ENCODE data around the gene TMEM94. TPM values are rescaled to one million over a fixed set of nuclear protein-coding genes. Genes with fewer than 3 reads are reported as not detected.
A peak's percentile ranks its signal among the peaks of the same experiment; 100 is the strongest.

The TMEM94 gene
- total and polyA plus RNA-seq, 4 experiments from 2014 or later: 3.9 to 109 (median 63.3) TPM

GRCh38 chr17:75536366-75536765 is 79.9 kb downstream of the TMEM94 start:
- Mint-ChIP-seq H3K27ac (peak overlapping the region in 4 of 7 donors; percentile 4 to 52 (median 36)), H3K4me1 (peaks cover 11 to 34% (median 21%) of the 10 kb centered on the region in 4 donors)
- CTCF ChIA-PET (ENCODE audit: partially characterized antibody): interaction anchor here (1.2 to 2.4 kb wide), 2 partner anchors 20 to 65 kb away, joined by 5 to 11 read pairs; partner anchors contain the start of gene TSEN54

GRCh38 chr17:75539967-75540729 is 83.7 kb downstream of the TMEM94 start:
- H3K4me1 Mint-ChIP-seq: peaks cover 3 to 23% (median 7%) of the 10 kb centered on the region in 4 donors
- DNase-seq: no peak
- peaks cover 3 to 5% of the 10 kb centered on the region in 2 donors for H3K36me3 Mint-ChIP-seq
- Histone ChIP-seq H3K4me3 (ENCODE audit: low read length in 2 of 2) (no peak overlapping the region), H3K27me3 (ENCODE audit: insufficient read depth, low read length) (no peaks in the 10 kb centered on the region), H3K4me1 (ENCODE audit: insufficient read depth, low read length) (peaks cover 12% of the 10 kb centered on the region), H3K36me3 (ENCODE audit: insufficient read depth, low read length) (no peaks in the 10 kb centered on the region), H3K27ac (ENCODE audit: low read depth, low read length) (no peak overlapping the region), H3K9me3 (ENCODE audit: control insufficient read depth in 1 of 2, low read length in 2 of 2) (no peaks in the 10 kb centered on the region)
- POLR2A ChIA-PET (ENCODE audit: partially characterized antibody): no interaction called here
- H3K4me3 Mint-ChIP-seq: no peak overlapping the region
- CTCF ChIA-PET (ENCODE audit: partially characterized antibody): no interaction called here
- H3K9me3 Mint-ChIP-seq: no peaks in the 10 kb centered on the region
- H3K27me3 Mint-ChIP-seq: no peaks in the 10 kb centered on the region
- H3K27ac Mint-ChIP-seq: no peak overlapping the region
- intact Hi-C loops (cut with micrococcal nuclease): no loop called here

More at GRCh38 chr17:75536366-75536765, 79.9 kb downstream of the TMEM94 start:
- DNase-seq: no peak
- H3K36me3 ChIP-seq (ENCODE audit: insufficient read depth, low read length): no peaks in the 10 kb centered on the region
- intact Hi-C loops (cut with micrococcal nuclease): no loop called here
- no peaks in the 10 kb centered on the region for H3K9me3 ChIP-seq (ENCODE audit: control insufficient read depth in 1 of 2, low read length in 2 of 2)
- Mint-ChIP-seq H3K36me3 (peaks cover 3 to 6% of the 10 kb centered on the region in 2 donors), H3K27me3 (no peaks in the 10 kb centered on the region), H3K4me3 (peak overlapping the region in 1 of 8 donors; percentile 39), H3K9me3 (no peaks in the 10 kb centered on the region)
- H3K27me3 ChIP-seq (ENCODE audit: insufficient read depth, low read length): no peaks in the 10 kb centered on the region
- H3K27ac ChIP-seq (ENCODE audit: low read depth, low read length): no peak overlapping the region
- POLR2A ChIA-PET (ENCODE audit: partially characterized antibody): interaction anchor here (2.1 to 2.7 kb wide), 3 partner anchors 12 to 52 kb away, joined by 8 to 27 read pairs (median 18); partner anchors contain the start of genes LLGL2 and TSEN54
- H3K4me3 ChIP-seq (ENCODE audit: low read length in 2 of 2): no peak overlapping the region
- peaks cover 25% of the 10 kb centered on the region for H3K4me1 ChIP-seq (ENCODE audit: insufficient read depth, low read length)

GRCh38 chr17:75540923-75541503 is 84.6 kb downstream of the TMEM94 start:
- H3K36me3 Mint-ChIP-seq: peaks cover 3 to 5% of the 10 kb centered on the region in 2 donors
- H3K36me3 ChIP-seq (ENCODE audit: insufficient read depth, low read length): no peaks in the 10 kb centered on the region
- H3K9me3 Mint-ChIP-seq: no peaks in the 10 kb centered on the region
- POLR2A ChIA-PET (ENCODE audit: partially characterized antibody): no interaction called here
- H3K9me3 ChIP-seq (ENCODE audit: control insufficient read depth in 1 of 2, low read length in 2 of 2): no peaks in the 10 kb centered on the region
- H3K4me1 ChIP-seq (ENCODE audit: insufficient read depth, low read length): peaks cover 3% of the 10 kb centered on the region
- H3K27me3 Mint-ChIP-seq: no peaks in the 10 kb centered on the region
- CTCF ChIA-PET (ENCODE audit: partially characterized antibody): no interaction called here
- H3K4me3 Mint-ChIP-seq: no peak overlapping the region
- peaks cover 0 to 15% (median under 1%) of the 10 kb centered on the region in 4 donors for H3K4me1 Mint-ChIP-seq
- no peak for DNase-seq
- intact Hi-C loops (cut with micrococcal nuclease): no loop called here
- no peaks in the 10 kb centered on the region for H3K27me3 ChIP-seq (ENCODE audit: insufficient read depth, low read length)
- no peak overlapping the region for H3K27ac ChIP-seq (ENCODE audit: low read depth, low read length)
- H3K27ac Mint-ChIP-seq: no peak overlapping the region
- H3K4me3 ChIP-seq (ENCODE audit: low read length in 2 of 2): no peak overlapping the region

GRCh38 chr17:75542229-75542628 is 85.8 kb downstream of the TMEM94 start:
- no peaks in the 10 kb centered on the region for H3K4me1 ChIP-seq (ENCODE audit: insufficient read depth, low read length)

GRCh38 chr17:75542728-75543336 is 86.4 kb downstream of the TMEM94 start:
- Histone ChIP-seq H3K4me1 (ENCODE audit: insufficient read depth, low read length) (no peaks in the 10 kb centered on the region), H3K4me3 (ENCODE audit: low read length in 2 of 2) (no peak overlapping the region), H3K9me3 (ENCODE audit: control insufficient read depth in 1 of 2, low read length in 2 of 2) (no peaks in the 10 kb centered on the region), H3K27ac (ENCODE audit: low read depth, low read length) (no peak overlapping the region), H3K36me3 (ENCODE audit: insufficient read depth, low read length) (no peaks in the 10 kb centered on the region), H3K27me3 (ENCODE audit: insufficient read depth, low read length) (no peaks in the 10 kb centered on the region)
- Mint-ChIP-seq H3K27ac (no peak overlapping the region), H3K27me3 (no peaks in the 10 kb centered on the region), H3K9me3 (no peaks in the 10 kb centered on the region), H3K4me1 (peaks cover 0 to 11% (median 0%) of the 10 kb centered on the region in 4 donors), H3K4me3 (no peak overlapping the region), H3K36me3 (peaks cover 3 to 9% of the 10 kb centered on the region in 2 donors)
- CTCF ChIA-PET (ENCODE audit: partially characterized antibody): interaction anchor here (1.1 kb wide), 1 partner anchor 665 kb away, joined by 3 read pairs; no protein-coding TSS in a partner anchor
- no peak for DNase-seq
- intact Hi-C loops (cut with micrococcal nuclease): no loop called here
- POLR2A ChIA-PET (ENCODE audit: partially characterized antibody): no interaction called here

More at GRCh38 chr17:75542229-75542628, 85.8 kb downstream of the TMEM94 start:
- Histone ChIP-seq H3K27ac (ENCODE audit: low read depth, low read length) (no peak overlapping the region), H3K36me3 (ENCODE audit: insufficient read depth, low read length) (no peaks in the 10 kb centered on the region), H3K4me3 (ENCODE audit: low read length in 2 of 2) (no peak overlapping the region), H3K27me3 (ENCODE audit: insufficient read depth, low read length) (no peaks in the 10 kb centered on the region), H3K9me3 (ENCODE audit: control insufficient read depth in 1 of 2, low read length in 2 of 2) (no peaks in the 10 kb centered on the region)
- intact Hi-C loops (cut with micrococcal nuclease): no loop called here
- peak overlapping the region in 1 of 7 donors; percentile 65 for H3K27ac Mint-ChIP-seq
- ChIA-PET POLR2A (ENCODE audit: partially characterized antibody) (no interaction called here), CTCF (ENCODE audit: partially characterized antibody) (interaction anchor here (1.1 kb wide), 1 partner anchor 664 kb away, joined by 3 read pairs; no protein-coding TSS in a partner anchor)
- H3K27me3 Mint-ChIP-seq: no peaks in the 10 kb centered on the region
- H3K9me3 Mint-ChIP-seq: no peaks in the 10 kb centered on the region
- H3K4me3 Mint-ChIP-seq: no peak overlapping the region
- H3K36me3 Mint-ChIP-seq: peaks cover 3 to 5% of the 10 kb centered on the region in 2 donors
- no peak for DNase-seq
- H3K4me1 Mint-ChIP-seq: peaks cover 0 to 11% (median 0%) of the 10 kb centered on the region in 4 donors

GRCh38 chr17:75544250-75544649 is 87.8 kb downstream of the TMEM94 start:
- ChIA-PET POLR2A (ENCODE audit: partially characterized antibody) (no interaction called here), CTCF (ENCODE audit: partially characterized antibody) (no interaction called here)
- Mint-ChIP-seq H3K27me3 (no peaks in the 10 kb centered on the region), H3K4me3 (no peak overlapping the region), H3K36me3 (peaks cover 0 to 7% of the 10 kb centered on the region in 2 donors), H3K4me1 (peaks cover 0 to 7% (median 0%) of the 10 kb centered on the region in 4 donors), H3K9me3 (no peaks in the 10 kb centered on the region), H3K27ac (peak overlapping the region in 1 of 7 donors; percentile 18)
- Histone ChIP-seq H3K9me3 (ENCODE audit: control insufficient read depth in 1 of 2, low read length in 2 of 2) (no peaks in the 10 kb centered on the region), H3K27ac (ENCODE audit: low read depth, low read length) (no peak overlapping the region), H3K36me3 (ENCODE audit: insufficient read depth, low read length) (no peaks in the 10 kb centered on the region), H3K4me3 (ENCODE audit: low read length in 2 of 2) (no peak overlapping the region), H3K27me3 (ENCODE audit: insufficient read depth, low read length) (no peaks in the 10 kb centered on the region), H3K4me1 (ENCODE audit: insufficient read depth, low read length) (no peaks in the 10 kb centered on the region)
- DNase-seq: no peak
- intact Hi-C loops (cut with micrococcal nuclease): no loop called here

- POLR2A ChIA-PET (ENCODE audit: partially characterized antibody): no interaction called here
These were observed 89.7 kb downstream of the TMEM94 start for GRCh38 chr17:75546181-75546580.

More at GRCh38 chr17:75546181-75546580, 89.7 kb downstream of the TMEM94 start:
- Histone ChIP-seq H3K9me3 (ENCODE audit: control insufficient read depth in 1 of 2, low read length in 2 of 2) (no peaks in the 10 kb centered on the region), H3K4me3 (ENCODE audit: low read length in 2 of 2) (no peak overlapping the region), H3K4me1 (ENCODE audit: insufficient read depth, low read length) (no peaks in the 10 kb centered on the region), H3K36me3 (ENCODE audit: insufficient read depth, low read length) (no peaks in the 10 kb centered on the region), H3K27ac (ENCODE audit: low read depth, low read length) (no peak overlapping the region), H3K27me3 (ENCODE audit: insufficient read depth, low read length) (no peaks in the 10 kb centered on the region)
- H3K27ac Mint-ChIP-seq: peak overlapping the region in 1 of 7 donors; percentile 67
- intact Hi-C loops (cut with micrococcal nuclease): no loop called here
- H3K27me3 Mint-ChIP-seq: no peaks in the 10 kb centered on the region
- CTCF ChIA-PET (ENCODE audit: partially characterized antibody): no interaction called here
- peaks cover 4 to 11% of the 10 kb centered on the region in 2 donors for H3K36me3 Mint-ChIP-seq
- no peak overlapping the region for H3K4me3 Mint-ChIP-seq
- DNase-seq: no peak
- peaks cover 0 to 7% (median 0%) of the 10 kb centered on the region in 4 donors for H3K4me1 Mint-ChIP-seq
- no peaks in the 10 kb centered on the region for H3K9me3 Mint-ChIP-seq

Measured in CD4-positive, alpha-beta memory T cell (primary cell).